CD14-positive monocyte (primary cell): Measurements from ENCODE around the gene RCOR1. TPM values are rescaled to one million over a fixed set of nuclear protein-coding genes. Genes with fewer than 3 reads are reported as not detected.
A peak's percentile ranks its signal among the peaks of the same experiment; 100 is the strongest.

Experiments
- DNase-seq, 3 donors: peaks; one replicate each; pipeline ENCODE4 v3.0.0-alpha.2; 2011 to 2022
- H2AFZ ChIP-seq: 2 replicates; pipeline ENCODE4 v1.6.0; 2012; ENCODE audit warnings: mild to moderate bottlenecking, low read depth, low read length, inconsistent platforms; ENCODE audit not compliant: insufficient read depth, poor library complexity, severe bottlenecking
- H3K27ac ChIP-seq, 2 donors: 1 replicate in 1 of 2; 2 replicates in 1 of 2; pipeline ENCODE4 v1.5.1; 2012 to 2013; ENCODE audit warnings: low read length in 2 of 2, control low read depth in 1 of 2, inconsistent platforms in 1 of 2, low read depth in 1 of 2, mild to moderate bottlenecking in 1 of 2
- H3K27me3 ChIP-seq, 2 donors: one replicate each; pipeline versions ENCODE4 v1.6.0 to v1.6.1; 2011 to 2013; ENCODE audit warnings: low read length in 2 of 2; ENCODE audit not compliant: control insufficient read depth in 2 of 2, insufficient read depth in 2 of 2
- H3K36me3 ChIP-seq, 2 donors: replicated peaks in 1 of 2; 1 replicate in 1 of 2; 2 replicates in 1 of 2; pipeline versions ENCODE4 v1.5.1 to v1.6.1; 2012 to 2013; ENCODE audit warnings: low read length in 2 of 2, control low read depth in 1 of 2, inconsistent platforms in 1 of 2, mild to moderate bottlenecking in 1 of 2; ENCODE audit not compliant: insufficient read depth in 2 of 2, control insufficient read depth in 1 of 2
- H3K4me1 ChIP-seq, 2 donors: 1 replicate in 1 of 2; 2 replicates in 1 of 2; pipeline versions ENCODE4 v1.5.1 to v1.6.1; 2012 to 2013; ENCODE audit warnings: low read length in 2 of 2, control low read depth in 1 of 2, inconsistent platforms in 1 of 2, mild to moderate bottlenecking in 1 of 2, moderate library complexity in 1 of 2; ENCODE audit not compliant: insufficient read depth in 2 of 2, control insufficient read depth in 1 of 2
- H3K4me2 ChIP-seq: replicated peaks from 2 replicates; pipeline ENCODE3; 2012; ENCODE audit warnings: low read length, moderate library complexity, mild to moderate bottlenecking; ENCODE audit not compliant: poor library complexity, severe bottlenecking; ENCODE audit errors: extremely low read depth
- H3K4me3 ChIP-seq, 3 experiments: fragments of 200-600 bp in 1 of 3; sonication (generic) in 1 of 3; replicated peaks in 1 of 3; 1 replicate in 2 of 3; 2 replicates in 1 of 3; pipeline ENCODE4 v1.5.1; 2011 to 2013; ENCODE audit warnings: low read length in 3 of 3, mild to moderate bottlenecking in 3 of 3, control low read depth in 2 of 3, low read depth in 2 of 3, inconsistent platforms in 1 of 3, moderate library complexity in 1 of 3
- H3K79me2 ChIP-seq: 2 replicates; pipeline ENCODE4 v1.6.0; 2012; ENCODE audit warnings: mild to moderate bottlenecking, control low read depth, inconsistent platforms, low read length, moderate library complexity; ENCODE audit not compliant: insufficient read depth
- H3K9ac ChIP-seq: 2 replicates; pipeline ENCODE4 v1.6.0; 2017; ENCODE audit warnings: low read length, mild to moderate bottlenecking; ENCODE audit not compliant: insufficient read depth, poor library complexity, severe bottlenecking
- H3K9me3 ChIP-seq, 2 donors: replicated peaks in 1 of 2; 1 replicate in 1 of 2; 2 replicates in 1 of 2; pipeline versions ENCODE4 v1.5.1 to v1.6.1; 2012 to 2013; ENCODE audit warnings: low read length in 2 of 2, control low read depth in 1 of 2; ENCODE audit not compliant: control insufficient read depth in 1 of 2, insufficient read depth in 1 of 2
- H4K20me1 ChIP-seq: 2 replicates; pipeline ENCODE4 v1.6.0; 2012; ENCODE audit warnings: mild to moderate bottlenecking, low read length, control low read depth, moderate library complexity; ENCODE audit not compliant: insufficient read depth
- H3K27ac Mint-ChIP-seq, 7 donors: one replicate each; pipeline ENCODE4 v1.8.0; 2020; ENCODE audit warnings: mild to moderate bottlenecking in 7 of 7, mixed read lengths in 7 of 7, moderate library complexity in 6 of 7, inconsistent platforms in 2 of 7
- H3K27me3 Mint-ChIP-seq, 3 donors: one replicate each; pipeline ENCODE4 v1.8.0; 2021 to 2022; ENCODE audit warnings: low read depth in 3 of 3, mild to moderate bottlenecking in 3 of 3, mixed read lengths in 3 of 3, moderate library complexity in 3 of 3, inconsistent platforms in 1 of 3
- H3K36me3 Mint-ChIP-seq, 2 donors: one replicate each; pipeline ENCODE4 v1.8.0; 2020; ENCODE audit warnings: mixed read lengths in 2 of 2, inconsistent platforms in 1 of 2, mild to moderate bottlenecking in 1 of 2
- H3K4me1 Mint-ChIP-seq: one replicate; pipeline ENCODE4 v1.8.0; 2020; ENCODE audit warnings: mild to moderate bottlenecking, mixed read lengths
- H3K4me3 Mint-ChIP-seq, 2 donors: one replicate each; pipeline ENCODE4 v1.8.0; 2020; ENCODE audit warnings: mild to moderate bottlenecking in 2 of 2, mixed read lengths in 2 of 2, moderate library complexity in 1 of 2
- H3K9me3 Mint-ChIP-seq, 7 donors: one replicate each; pipeline ENCODE4 v1.8.0; 2020 to 2022; ENCODE audit warnings: mixed read lengths in 7 of 7, mild to moderate bottlenecking in 6 of 7, moderate library complexity in 6 of 7, inconsistent platforms in 2 of 7
- CTCF ChIP-seq: fragments of 200-600 bp; IDR thresholded peaks from one replicate; pipeline ENCODE4 v1.8.0; 2022; ENCODE audit warnings: antibody characterized with exemption, mild to moderate bottlenecking
- WGBS: methylation state at CpG from one replicate; pipeline ENCODE4 v1.1.5; 2013; ENCODE audit warnings: missing lambda C conversion rate; ENCODE audit not compliant: insufficient coverage; 5-methylcytosine and 5-hydroxymethylcytosine counted together
- intact Hi-C, 2 donors: fragments of 100-400 bp; cut with micrococcal nuclease; formaldehyde crosslinking; loops; one replicate each; pipeline versions ENCODE4 v1.15.0 to v1.15.1; 2023
- polyA plus RNA-seq, 3 donors: library from polyadenylated mRNA; depleted of rRNA in 1 of 3; unstranded in 2 of 3; stranded (reverse) in 1 of 3; fragments of 300-500 nt in 2 of 3; fragments of >200 nt in 1 of 3; fragmentation: Illumina TruSeq in 2 of 3; gene quantifications; 1 replicate in 2 of 3; 2 replicates in 1 of 3; pipeline ENCODE4 v1.2.3, GENCODE V29; 2012 to 2021

The RCOR1 gene
- polyA plus RNA-seq, 3 donors: 2.1 to 36.6 (median 2.3) TPM

- Mint-ChIP-seq H3K27ac (no peak overlapping the region), H3K27me3 (peaks cover 0 to 1% (median 0%) of the 10 kb centered on the region in 3 donors), H3K4me1 (peaks cover 43% of the 10 kb centered on the region), H3K9me3 (no peaks in the 10 kb centered on the region), H3K36me3 (peaks cover 3 to 7% of the 10 kb centered on the region in 2 donors), H3K4me3 (no peak overlapping the region)
- H3K27ac ChIP-seq: no peak overlapping the region
- H3K9me3 ChIP-seq: no peaks in the 10 kb centered on the region
- intact Hi-C loops: loop anchor here in 1 of 2 donors (10.0 kb wide), 1 partner anchor 602 kb away; no protein-coding TSS in a partner anchor
- no peak overlapping the region for H3K4me2 ChIP-seq
- no peak overlapping the region for H3K9ac ChIP-seq
- peaks cover 15% of the 10 kb centered on the region in 2 donors for H3K4me1 ChIP-seq
- no peak for DNase-seq
- no peaks in the 10 kb centered on the region for H3K36me3 ChIP-seq
- TF ChIP-seq CTCF: no peak
- WGBS: no CpG with 5 or more reads among the region's 4 CpGs
- H2AFZ ChIP-seq: no peak overlapping the region
- peaks cover 100% of the 10 kb centered on the region for H4K20me1 ChIP-seq
- H3K79me2 ChIP-seq: peaks cover 100% of the 10 kb centered on the region
- no peaks in the 10 kb centered on the region for H3K27me3 ChIP-seq
- H3K4me3 ChIP-seq: no peak overlapping the region
These were observed 99.9 kb downstream of the RCOR1 start for GRCh38 chr14:102692334-102692733.

GRCh38 chr14:102693006-102693755, 100.7 kb downstream of the RCOR1 start:
- H3K4me3 ChIP-seq: no peak overlapping the region
- peaks cover 6 to 7% of the 10 kb centered on the region in 2 donors for H3K4me1 ChIP-seq
- peaks cover 34% of the 10 kb centered on the region for H3K4me1 Mint-ChIP-seq
- no peak overlapping the region for H3K9ac ChIP-seq
- peak overlapping the region in 3 of 7 donors; percentile 7 to 75 (median 12) for H3K27ac Mint-ChIP-seq
- peaks cover 0 to 6% of the 10 kb centered on the region in 2 donors for H3K36me3 ChIP-seq
- no peak for TF ChIP-seq CTCF
- intact Hi-C loops: loop anchor here in 1 of 2 donors (10.0 kb wide), 1 partner anchor 602 kb away; no protein-coding TSS in a partner anchor
- peaks cover 0 to 1% (median 0%) of the 10 kb centered on the region in 3 donors for H3K27me3 Mint-ChIP-seq
- H3K79me2 ChIP-seq: peaks cover 100% of the 10 kb centered on the region
- no CpG with 5 or more reads among the region's 4 CpGs for WGBS
- no peak for DNase-seq
- H3K27me3 ChIP-seq: no peaks in the 10 kb centered on the region
- H4K20me1 ChIP-seq: peaks cover 100% of the 10 kb centered on the region
- peaks cover 6 to 14% of the 10 kb centered on the region in 2 donors for H3K36me3 Mint-ChIP-seq
- no peak overlapping the region for H3K4me2 ChIP-seq
- H3K9me3 Mint-ChIP-seq: no peaks in the 10 kb centered on the region
- H3K4me3 Mint-ChIP-seq: no peak overlapping the region
- no peak overlapping the region for H3K27ac ChIP-seq
- no peak overlapping the region for H2AFZ ChIP-seq
- no peaks in the 10 kb centered on the region for H3K9me3 ChIP-seq
